DMS153 treated with DMSO at 0.1 percent for 48 hours (cell line): ENCODE results near the gene ZNF304.

ENCODE experiments used
- DNase-seq: peaks from one replicate; lab custom pipeline; 2025; ENCODE audit not compliant: unreplicated experiment; lab: John Stamatoyannopoulos, UW

ZNF304 gene

DNA sequence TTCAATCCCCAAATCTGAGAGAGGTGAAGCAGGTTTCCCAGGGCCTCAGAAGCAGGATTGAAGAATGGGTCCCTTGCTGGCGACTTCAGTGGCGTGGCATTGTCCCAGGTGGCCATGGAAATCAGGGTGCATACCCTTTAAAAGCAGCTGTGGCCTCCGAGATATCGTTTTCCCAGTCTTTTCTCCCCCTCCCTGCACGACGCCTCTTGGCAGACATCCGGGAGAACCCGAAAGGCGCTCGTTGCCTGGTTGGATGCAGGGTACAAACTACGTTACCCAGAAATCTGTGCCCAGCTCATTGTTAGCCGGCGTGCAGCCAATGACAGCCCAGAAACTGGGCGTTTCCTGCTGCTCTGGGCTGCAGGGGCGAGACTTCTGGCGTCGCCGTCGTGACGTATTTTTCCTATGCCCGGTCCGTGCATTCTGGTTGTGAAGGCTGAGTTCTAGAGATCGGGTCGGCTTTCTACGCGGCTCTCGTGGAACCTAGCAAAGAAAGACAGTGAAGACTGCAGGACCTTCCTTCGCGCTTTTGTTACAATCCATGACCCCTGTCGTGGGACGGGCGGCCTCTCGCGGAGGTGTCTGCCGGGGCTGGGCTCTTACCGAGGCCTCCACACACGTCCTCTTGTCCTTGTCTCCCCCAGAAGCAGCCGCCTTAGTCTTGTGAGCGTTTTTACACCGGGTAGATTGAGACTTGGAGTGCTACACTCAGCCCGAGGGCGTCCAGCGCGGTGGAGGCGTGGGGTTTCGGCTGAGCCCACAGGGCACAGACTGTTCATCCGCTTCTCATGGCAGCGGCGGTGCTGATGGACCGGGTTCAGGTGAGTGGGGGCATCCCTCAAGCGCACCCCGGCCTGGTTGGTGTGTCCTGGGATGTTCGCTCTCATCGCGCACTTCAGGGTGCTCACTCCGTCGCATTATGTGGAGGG lies at the start of gene ZNF304:
ZNF304 (plus strand) TSS at position 395 of the 929 bp plus-strand sequence; CDS start at position 789, 394 bp downstream.
- DNase-seq: peak; percentile 15

DNA sequence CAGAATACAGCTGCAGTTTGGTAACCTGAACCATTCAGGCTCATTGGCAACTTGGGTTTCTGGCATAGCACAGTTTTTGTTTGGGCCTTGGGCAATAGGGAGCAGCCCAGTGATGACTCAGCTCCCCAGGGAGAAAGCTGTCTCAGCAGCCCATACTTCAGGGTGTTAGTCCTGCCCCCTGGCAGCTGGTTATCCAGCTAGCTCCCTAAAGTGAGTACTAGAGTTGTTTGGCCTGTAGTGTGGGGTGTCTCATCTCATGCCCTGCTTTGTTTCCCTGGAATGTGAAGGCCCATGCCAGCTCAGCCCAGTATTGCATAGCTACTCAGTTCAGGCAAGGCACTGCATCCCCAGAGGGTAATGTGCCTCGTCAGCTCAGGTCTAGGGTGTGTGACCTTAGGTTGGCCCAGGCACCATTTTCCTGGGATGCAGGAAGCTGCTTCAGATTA lies 49.0 kb upstream of the ZNF304 start:
- DNase-seq: no peak

DNA sequence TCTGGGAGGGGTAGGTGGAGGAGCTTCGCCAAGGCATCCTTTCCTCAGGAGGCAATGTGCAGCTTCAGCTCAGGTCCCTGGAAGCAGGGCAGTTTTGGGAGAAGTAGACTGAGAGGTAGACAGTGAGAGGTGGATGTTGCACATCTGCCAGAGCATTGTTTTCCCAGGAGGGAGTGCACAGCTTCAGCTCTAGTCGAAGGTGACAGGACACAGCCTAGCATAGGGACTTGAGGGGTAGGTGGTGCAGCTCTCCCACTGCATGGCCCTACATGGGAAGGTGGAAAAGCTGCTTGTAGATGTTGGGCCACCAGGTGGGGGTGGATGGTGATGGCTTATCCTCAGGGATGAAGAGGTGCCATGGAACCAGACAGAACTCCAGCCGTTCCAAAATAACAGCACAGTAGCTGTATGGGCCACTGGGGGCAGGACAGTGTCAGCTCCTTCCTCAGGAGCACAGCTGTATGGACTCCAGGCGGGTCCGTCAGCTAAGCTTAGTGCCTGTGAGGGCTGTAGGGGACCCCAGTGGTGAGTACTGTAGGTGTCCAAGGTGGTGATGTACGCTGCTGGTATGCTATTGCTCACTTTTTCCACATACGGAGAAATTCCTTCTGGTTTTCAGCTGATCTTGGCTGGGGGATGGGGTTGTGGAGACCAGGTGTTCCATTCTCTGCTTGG lies 48.2 kb upstream of the ZNF304 start:
- DNase-seq: no peak

DNA sequence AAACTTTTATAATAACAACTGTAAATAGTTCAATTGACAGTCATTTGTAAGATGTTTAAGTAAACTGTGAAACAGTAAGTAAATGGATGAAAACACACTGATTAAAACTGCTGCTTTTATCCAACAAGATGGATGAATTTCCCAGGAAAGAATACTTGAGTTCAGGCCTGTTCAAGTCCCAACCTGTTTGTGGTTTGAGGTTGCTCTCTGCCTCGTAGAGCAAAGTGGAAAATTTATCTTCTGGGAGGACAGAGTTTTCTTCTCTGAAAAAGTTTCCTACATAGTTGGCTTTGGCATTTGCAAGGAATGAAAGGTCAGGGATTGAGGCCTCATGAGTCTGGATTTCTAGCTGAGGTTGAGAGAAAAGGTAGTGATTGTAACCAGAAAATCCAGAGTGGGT lies 46.0 kb upstream of the ZNF304 start:
- no peak for DNase-seq

DNA sequence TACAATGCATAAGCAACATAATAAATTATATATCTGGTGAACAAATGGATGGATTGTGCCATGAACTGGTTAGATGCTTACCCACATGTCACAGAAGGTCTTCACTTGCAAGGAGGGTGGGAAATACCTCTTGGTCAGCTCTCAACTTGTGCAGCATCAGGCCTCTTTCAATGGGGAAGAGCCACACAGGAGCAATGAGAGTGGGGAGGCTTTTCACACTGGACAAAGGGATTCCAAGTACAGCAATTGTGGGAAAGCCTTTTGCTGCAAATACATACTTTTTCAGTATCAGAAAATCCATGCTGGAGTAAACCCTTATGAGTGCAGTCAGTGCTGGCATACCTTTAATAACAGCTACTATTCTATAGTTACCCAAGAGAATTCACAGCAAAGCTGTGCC lies 42.6 kb upstream of the ZNF304 start:
- DNase-seq: no peak

DNA sequence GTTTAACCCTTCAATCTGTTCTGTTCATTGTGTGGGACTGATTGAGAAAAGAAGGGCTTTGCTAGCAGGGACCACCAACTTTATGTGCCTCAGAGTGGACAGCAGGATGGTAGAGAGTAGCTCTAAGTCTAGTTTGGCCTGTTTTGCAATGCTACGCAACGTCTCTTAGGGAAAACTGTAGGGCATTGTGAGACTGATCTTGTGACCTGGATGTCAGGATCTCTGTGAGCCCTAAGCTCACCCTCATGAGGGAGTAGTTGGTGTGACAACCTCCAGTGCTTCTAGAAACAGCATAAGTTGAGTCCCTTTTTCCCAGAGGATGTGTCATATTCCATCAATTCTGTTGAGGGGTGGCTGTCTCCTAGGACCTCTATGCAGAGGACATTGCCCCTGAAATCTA lies 40.3 kb upstream of the ZNF304 start:
- no peak for DNase-seq

DNA sequence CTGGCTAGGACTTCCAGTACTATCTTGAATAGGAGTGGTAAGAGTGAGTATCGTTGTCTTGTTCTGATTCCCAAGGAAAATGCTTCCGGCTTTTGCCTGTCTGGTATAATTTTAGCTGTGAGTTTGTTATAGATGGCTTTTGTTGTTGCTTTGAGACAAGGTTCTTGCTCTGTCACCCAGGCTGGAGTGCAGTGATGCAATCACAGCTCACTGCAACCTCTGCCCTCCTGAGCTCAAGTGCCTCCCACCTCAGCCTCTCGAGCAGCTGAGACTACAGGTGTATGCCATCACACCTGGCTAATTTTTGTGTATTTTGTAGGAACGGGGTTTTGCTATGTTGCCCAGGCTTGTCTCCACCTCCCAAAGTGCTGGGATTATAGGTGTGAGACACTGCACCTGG lies 36.9 kb upstream of the ZNF304 start:
- no peak for DNase-seq

DNA sequence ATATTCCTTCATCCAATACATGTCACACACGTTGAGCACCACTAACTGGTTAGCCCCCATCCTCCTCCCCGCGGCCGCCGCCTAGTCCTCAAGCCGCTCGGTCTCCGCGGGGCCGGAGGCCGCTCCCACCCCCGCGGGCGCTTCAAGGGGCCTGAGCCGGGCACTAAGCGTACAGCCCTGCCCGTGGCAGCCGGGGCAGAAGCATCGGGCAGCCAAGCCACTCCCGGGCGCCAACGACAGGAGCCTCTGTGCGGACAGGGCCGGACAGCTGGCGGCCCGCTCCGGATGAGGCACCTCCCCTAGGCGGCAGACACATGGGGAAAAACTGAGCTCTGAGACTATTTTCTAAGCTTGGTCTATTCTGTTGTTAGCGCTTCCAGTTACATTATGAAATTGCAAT lies 33.6 kb upstream of the ZNF304 start:
- no peak for DNase-seq

DNA sequence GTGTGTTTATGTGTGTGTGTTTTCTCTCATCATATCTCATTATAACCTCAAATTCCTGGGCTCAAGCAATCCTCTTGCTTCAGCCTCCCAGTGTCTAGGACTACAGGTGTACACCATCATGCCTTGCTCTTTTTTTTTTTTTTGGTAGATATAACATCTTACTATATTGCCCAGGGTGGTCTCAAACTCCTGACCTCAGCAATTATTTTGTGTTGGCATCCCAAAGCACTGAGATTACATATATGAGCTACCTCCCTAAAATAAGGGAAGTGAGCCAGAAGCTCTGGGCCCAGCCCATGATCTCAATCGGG lies 31.2 kb upstream of the ZNF304 start:
- no peak for DNase-seq

DNA sequence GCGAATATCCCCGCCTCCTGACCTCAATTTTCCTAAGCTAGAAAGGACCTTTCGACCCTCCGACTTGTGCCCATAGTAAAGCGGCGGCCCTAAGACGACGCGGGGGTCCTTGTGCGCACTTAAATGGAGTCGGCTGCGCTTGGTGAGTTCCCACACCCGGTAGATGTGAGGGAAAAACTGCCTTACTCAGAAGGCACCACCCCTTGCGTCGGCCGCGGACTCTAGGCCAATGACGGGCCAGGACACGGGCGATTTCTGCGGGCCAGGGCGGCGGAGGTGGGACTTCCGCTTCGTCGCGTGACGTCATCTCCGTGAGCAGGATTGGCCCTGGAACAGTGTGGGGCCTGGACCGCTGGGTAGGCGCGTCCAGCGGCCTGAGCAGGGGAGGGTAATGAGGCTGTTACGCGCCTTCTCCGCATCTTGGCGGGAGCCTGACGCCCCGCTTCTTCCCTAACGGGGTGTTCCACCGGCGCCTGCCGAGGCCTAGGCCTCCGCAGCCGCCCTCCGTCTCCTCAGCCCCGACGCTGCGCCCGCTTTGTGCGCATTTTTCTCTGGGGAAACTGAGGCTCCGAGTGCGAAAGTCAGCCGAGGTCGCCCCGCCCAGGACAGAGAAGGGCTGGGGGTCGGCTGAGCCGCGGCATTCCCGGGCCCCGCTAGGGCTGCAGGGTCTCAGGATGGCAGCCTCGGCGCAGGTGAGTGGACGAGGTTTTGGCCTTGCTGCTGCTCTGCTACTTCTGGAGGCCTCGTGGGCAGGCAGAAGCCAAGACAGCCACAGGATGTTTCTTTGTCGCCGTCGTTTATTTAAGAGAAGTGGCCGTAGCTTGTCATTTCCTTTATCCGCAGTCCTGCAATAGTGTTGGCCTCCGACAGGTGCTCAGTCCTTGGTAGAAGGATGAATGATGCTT lies 30.6 kb upstream of the ZNF304 start, which contains the start of gene ZNF543:
ZNF543 (plus strand) TSS at position 293 of the 905 bp plus-strand sequence; CDS start at position 675, 382 bp downstream.
- peak; percentile 79 for DNase-seq

DNA sequence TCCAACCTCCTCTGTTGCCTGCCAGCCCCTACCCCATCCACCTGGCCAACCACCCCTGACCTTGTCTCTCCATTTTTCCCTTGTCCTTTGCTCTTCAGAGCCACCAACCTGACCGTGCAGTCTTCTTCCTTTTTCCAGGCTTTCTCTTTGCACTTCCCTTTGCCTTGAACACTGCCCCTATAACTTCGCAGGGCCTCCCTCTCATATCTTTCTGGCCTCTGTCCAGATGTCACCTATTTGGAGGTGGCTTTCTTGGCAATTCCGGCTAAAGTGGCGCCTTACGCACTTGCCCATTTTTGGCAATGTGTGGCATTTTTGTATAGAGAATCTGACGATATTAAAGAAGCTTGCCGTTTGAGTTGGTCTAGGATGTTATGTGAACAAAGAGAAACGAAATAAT lies 30.0 kb upstream of the ZNF304 start:
- no peak for DNase-seq

DNA sequence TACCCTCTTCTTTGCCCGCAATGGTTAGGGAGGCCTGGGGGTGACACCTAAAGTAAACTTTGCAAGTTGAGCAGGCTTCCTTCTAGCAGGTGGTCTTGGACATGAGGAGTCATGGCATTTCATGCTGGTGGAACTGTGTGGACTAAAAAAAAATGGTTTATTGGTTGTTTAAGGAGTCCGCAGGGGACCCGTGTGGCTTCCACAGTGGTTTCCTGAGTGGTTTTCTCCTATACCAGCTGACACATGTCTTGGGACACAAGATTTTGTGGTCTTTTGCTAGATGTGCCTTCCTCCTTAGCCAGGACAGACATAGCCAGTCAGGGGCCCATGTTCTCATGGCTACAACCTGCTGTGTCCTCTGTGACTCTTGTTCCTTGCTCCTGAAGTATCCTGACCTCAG lies 29.3 kb upstream of the ZNF304 start:
- no peak for DNase-seq

DNA sequence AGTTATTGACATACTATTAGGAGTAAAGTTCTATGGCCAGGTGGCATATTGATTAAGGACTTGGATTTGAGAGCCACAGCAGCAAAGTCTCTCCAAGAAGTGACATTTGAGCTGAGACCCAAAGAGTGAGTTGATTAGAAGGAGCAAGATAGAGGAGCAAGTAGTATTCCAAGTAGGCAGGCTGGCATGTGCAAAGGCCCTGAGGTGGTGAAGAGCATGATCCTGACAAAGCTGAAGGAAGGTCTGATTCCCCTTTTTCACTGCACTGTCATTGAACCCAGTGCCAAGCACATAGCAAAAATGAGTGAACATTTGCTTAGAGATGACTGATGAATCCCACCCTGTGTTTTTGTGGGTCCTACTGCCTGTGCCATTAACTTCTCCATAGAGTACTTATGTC lies 26.1 kb upstream of the ZNF304 start:
- DNase-seq: no peak

DNA sequence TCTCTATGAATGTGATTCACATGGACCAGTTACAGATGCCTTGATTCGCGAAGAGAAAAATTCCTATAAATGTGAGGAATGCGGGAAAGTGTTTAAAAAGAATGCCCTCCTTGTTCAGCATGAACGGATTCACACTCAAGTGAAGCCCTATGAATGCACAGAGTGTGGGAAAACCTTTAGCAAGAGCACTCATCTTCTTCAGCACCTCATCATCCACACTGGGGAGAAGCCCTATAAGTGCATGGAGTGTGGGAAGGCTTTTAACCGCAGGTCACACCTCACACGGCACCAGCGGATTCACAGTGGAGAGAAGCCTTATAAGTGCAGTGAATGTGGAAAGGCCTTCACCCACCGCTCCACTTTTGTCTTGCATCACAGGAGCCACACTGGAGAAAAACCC lies 23.1 kb upstream of the ZNF304 start:
- no peak for DNase-seq

DNA sequence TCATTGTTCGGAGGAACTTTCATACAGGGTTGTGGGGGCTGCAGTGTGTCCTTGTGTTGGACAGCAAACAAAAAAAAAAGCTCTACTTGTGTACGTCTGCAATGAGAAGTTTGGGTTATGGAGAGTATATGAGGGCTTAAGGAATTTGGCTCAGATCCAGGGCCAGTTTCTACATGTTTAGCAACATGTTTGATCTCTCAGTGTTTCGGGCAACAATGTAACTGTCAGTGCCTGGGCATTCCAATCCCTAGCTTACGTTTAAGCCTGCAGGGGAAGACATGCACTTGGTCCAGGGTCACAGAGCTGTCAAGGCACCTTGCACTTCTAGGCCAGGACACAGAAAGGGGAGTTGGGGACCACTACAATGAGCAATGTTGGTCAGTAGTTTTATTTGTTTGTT lies 16.9 kb upstream of the ZNF304 start:
- DNase-seq: no peak

DNA sequence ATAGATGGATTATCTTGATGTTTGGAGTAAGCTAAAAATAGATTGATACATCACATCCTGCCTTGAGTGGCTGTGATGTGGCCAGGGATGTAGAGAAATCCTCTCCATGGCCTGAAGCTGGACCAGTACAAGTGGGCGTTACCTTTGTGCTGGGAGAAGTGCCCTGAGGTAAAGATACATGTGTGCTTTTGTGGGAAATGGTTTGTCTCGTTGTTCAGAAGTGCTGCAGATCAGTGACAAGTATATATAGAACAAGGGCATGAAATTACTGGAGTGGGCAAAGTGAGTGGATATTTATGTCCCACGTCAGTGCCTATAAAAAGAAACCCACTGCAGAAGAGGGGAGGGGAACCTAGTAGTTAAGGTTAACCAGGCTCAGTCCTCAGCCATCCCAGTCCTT lies 12.2 kb upstream of the ZNF304 start:
- DNase-seq: no peak

DNA sequence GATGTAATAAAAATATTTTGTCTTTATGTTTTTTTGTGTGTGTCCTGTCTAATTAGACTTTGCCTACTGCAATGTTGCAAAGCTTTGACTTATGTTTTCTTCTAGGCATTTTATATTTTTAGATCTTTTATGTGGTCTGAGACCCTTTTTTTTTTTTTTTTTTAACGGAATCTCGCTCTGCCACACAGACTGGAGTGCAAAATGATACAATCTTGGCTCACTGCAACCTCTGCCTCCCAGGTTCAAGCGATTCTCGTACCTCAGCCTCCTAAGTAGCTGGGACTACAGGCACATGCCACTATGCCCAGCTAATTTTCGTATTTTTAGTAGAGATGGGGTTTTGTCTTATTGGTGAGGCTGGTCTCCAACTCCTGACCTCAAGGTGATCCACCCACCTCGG lies 8.5 kb upstream of the ZNF304 start:
- no peak for DNase-seq

DNA sequence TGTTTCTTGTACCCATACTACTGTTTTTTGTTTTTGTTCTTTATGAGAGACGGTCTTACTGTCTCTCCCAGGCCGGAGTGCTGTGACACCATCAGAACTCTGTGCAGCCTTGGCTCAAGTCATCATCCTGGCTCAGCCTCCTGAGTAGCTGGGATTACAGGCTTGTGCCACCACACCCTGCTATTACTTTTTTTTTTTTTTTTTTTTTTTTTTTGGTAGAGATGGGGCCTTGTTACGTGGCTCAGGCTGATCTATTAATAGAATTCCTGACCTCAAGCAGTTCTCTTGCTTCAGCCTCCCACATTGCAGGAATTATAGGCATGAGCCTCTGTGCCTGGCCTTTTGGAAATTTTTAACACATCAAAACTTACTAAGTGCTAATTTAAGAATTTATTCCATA lies 2.9 kb upstream of the ZNF304 start:
- no peak for DNase-seq

DNA sequence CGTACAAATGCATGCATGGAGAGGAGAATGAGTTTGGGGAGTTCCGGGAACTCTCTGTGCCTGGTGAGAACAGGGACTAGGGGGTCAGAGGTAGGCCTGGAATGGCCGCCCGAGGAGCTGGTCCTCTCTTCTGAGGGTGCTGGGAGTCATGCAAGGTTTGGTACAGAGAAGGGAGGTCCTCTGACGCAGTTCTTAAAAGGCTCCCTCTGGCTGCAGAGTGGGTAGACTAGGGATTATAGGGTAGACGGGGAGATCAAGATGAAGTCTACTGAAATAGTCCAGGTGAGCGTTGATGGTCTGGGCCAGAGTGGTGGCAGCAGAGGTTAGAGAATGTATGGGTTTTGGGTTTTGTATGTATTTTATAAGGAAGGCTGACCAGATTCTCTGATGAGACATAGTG lies 796 bp downstream of the ZNF304 start:
- no peak for DNase-seq

DNA sequence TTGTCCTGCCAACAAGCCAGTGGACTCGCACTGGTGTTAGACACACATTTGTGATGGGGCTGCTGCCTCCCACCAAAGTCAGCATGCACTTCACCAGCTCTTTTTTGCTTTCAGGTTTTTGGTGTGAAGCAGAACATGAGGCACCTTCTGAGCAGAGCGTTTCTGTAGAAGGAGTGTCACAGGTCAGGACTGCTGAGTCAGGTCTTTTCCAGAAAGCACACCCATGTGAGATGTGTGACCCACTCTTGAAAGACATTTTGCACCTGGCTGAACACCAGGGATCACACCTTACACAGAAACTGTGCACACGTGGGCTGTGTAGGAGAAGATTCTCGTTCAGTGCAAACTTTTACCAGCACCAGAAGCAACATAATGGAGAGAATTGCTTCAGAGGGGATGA lies 4.8 kb downstream of the ZNF304 start:
- DNase-seq: no peak

DNA sequence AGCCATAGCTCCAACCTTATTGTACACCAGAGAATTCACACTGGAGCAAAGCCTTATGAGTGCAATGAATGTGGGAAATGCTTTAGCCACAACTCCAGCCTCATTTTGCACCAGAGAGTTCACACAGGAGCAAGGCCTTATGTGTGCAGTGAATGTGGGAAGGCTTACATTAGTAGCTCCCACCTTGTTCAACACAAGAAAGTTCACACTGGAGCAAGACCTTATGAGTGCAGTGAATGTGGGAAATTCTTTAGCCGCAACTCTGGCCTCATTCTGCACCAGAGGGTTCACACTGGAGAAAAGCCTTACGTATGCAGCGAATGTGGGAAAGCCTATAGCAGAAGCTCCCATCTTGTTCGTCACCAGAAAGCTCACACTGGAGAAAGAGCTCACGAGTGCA lies 6.3 kb downstream of the ZNF304 start:
- no peak for DNase-seq
